HepG2 (cell line): ENCODE measurements around the gene HECTD1. TPM values are rescaled to one million over a fixed set of nuclear protein-coding genes. Genes with fewer than 3 reads are reported as not detected.

ENCODE experiments used
- AHR ChIP-seq: IDR thresholded peaks from 2 replicates; pipeline ENCODE4 v1.6.1; 2018; ENCODE audit warnings: missing genetic modification reagents, missing compliant biosample characterization
- CBX1 ChIP-seq: IDR thresholded peaks from one replicate; pipeline ENCODE4 v1.6.1; 2016; ENCODE audit warnings: antibody characterized with exemption, low read depth
- CEBPG ChIP-seq: IDR thresholded peaks from 2 replicates; pipeline ENCODE4 v1.6.1; 2016
- DBP ChIP-seq: sonication (generic); formaldehyde crosslinking; IDR thresholded peaks from 2 replicates; pipeline ENCODE4 v1.4.0; 2020; ENCODE audit warnings: missing genetic modification reagents; ENCODE audit errors: not compliant biosample characterization
- GABPB1 ChIP-seq: IDR thresholded peaks from 2 replicates; pipeline ENCODE4 v1.6.1; 2016; ENCODE audit warnings: mild to moderate bottlenecking, missing genetic modification reagents, moderate library complexity, missing compliant biosample characterization
- HDAC1 ChIP-seq: sonication (generic); formaldehyde crosslinking; IDR thresholded peaks from 2 replicates; pipeline ENCODE4 v1.5.1; 2020; ENCODE audit warnings: mild to moderate bottlenecking, missing genetic modification reagents
- HMG20A ChIP-seq: IDR thresholded peaks from 2 replicates; pipeline ENCODE4 v1.6.1; 2016; ENCODE audit warnings: borderline replicate concordance
- KLF12 ChIP-seq: sonication (generic); formaldehyde crosslinking; IDR thresholded peaks from 2 replicates; pipeline ENCODE4 v1.4.0; 2020; ENCODE audit warnings: missing genetic modification reagents, borderline replicate concordance
- LBX2 ChIP-seq: sonication (generic); formaldehyde crosslinking; IDR thresholded peaks from 2 replicates; pipeline ENCODE4 v1.5.0; 2020; ENCODE audit warnings: missing genetic modification reagents, mild to moderate bottlenecking, borderline replicate concordance
- MXD1 ChIP-seq: sonication (generic); formaldehyde crosslinking; IDR thresholded peaks from 2 replicates; pipeline ENCODE4 v1.4.0; 2020; ENCODE audit warnings: mild to moderate bottlenecking, missing genetic modification reagents
- NCOA1 ChIP-seq: sonication (generic); formaldehyde crosslinking; IDR thresholded peaks from 2 replicates; pipeline ENCODE4 v1.9.0; 2021; ENCODE audit warnings: missing genetic modification reagents
- NPAS2 ChIP-seq: sonication (generic); formaldehyde crosslinking; IDR thresholded peaks from 2 replicates; pipeline ENCODE4 v1.8.0; 2022; ENCODE audit warnings: mild to moderate bottlenecking, missing genetic modification reagents, borderline replicate concordance
- RARG ChIP-seq: sonication (generic); formaldehyde crosslinking; IDR thresholded peaks from 2 replicates; pipeline ENCODE4 v1.4.0; 2020; ENCODE audit warnings: low read depth, mild to moderate bottlenecking, missing genetic modification reagents
- RXRB ChIP-seq: IDR thresholded peaks from 2 replicates; pipeline ENCODE4 v1.6.1; 2016; ENCODE audit warnings: borderline replicate concordance, missing genetic modification reagents, missing compliant biosample characterization
- SAFB2 ChIP-seq: sonication (generic); formaldehyde crosslinking; IDR thresholded peaks from 2 replicates; pipeline ENCODE4 v1.5.1; 2020; ENCODE audit warnings: missing genetic modification reagents, low read depth, mild to moderate bottlenecking, borderline replicate concordance
- TBX2 ChIP-seq: sonication (generic); formaldehyde crosslinking; IDR thresholded peaks from 2 replicates; pipeline ENCODE4 v1.5.0; 2020; ENCODE audit warnings: missing genetic modification reagents, mild to moderate bottlenecking, borderline replicate concordance
- TEAD2 ChIP-seq: sonication (generic); formaldehyde crosslinking; IDR thresholded peaks from 2 replicates; pipeline ENCODE4 v1.9.0; 2021; ENCODE audit warnings: missing genetic modification reagents
- ZNF17 ChIP-seq: sonication (generic); formaldehyde crosslinking; IDR thresholded peaks from 2 replicates; pipeline ENCODE4 v1.5.0; 2020; ENCODE audit warnings: mild to moderate bottlenecking, missing genetic modification reagents
- ZNF225 ChIP-seq: sonication (generic); formaldehyde crosslinking; IDR thresholded peaks from 2 replicates; pipeline ENCODE4 v1.4.0; 2020; ENCODE audit warnings: mild to moderate bottlenecking, missing genetic modification reagents
- ZNF296 ChIP-seq: sonication (generic); formaldehyde crosslinking; conservative IDR thresholded peaks from 2 replicates; pipeline ENCODE4 v1.5.0; 2020; ENCODE audit warnings: mild to moderate bottlenecking, missing genetic modification reagents
- ZNF34 ChIP-seq: sonication (generic); formaldehyde crosslinking; IDR thresholded peaks from 2 replicates; pipeline ENCODE4 v1.4.0; 2020; ENCODE audit warnings: mild to moderate bottlenecking, missing genetic modification reagents, borderline replicate concordance
- ZNF367 ChIP-seq: sonication (generic); formaldehyde crosslinking; IDR thresholded peaks from 2 replicates; pipeline ENCODE4 v1.4.0; 2020; ENCODE audit warnings: missing genetic modification reagents, borderline replicate concordance
- ZNF451 ChIP-seq: sonication (generic); formaldehyde crosslinking; IDR thresholded peaks from 2 replicates; pipeline ENCODE4 v1.5.0; 2020; ENCODE audit warnings: mild to moderate bottlenecking, missing genetic modification reagents
- ZNF512B ChIP-seq: sonication (generic); formaldehyde crosslinking; IDR thresholded peaks from 2 replicates; pipeline ENCODE4 v1.5.1; 2020; ENCODE audit warnings: missing genetic modification reagents, mild to moderate bottlenecking, borderline replicate concordance
- ZNF879 ChIP-seq: sonication (generic); formaldehyde crosslinking; IDR thresholded peaks from 2 replicates; pipeline ENCODE4 v1.8.1; 2023; ENCODE audit warnings: missing genetic modification reagents
- ZSCAN20 ChIP-seq: sonication (generic); formaldehyde crosslinking; IDR thresholded peaks from 2 replicates; pipeline ENCODE4 v1.4.0; 2020; ENCODE audit warnings: missing genetic modification reagents, mild to moderate bottlenecking, borderline replicate concordance
- polyA plus RNA-seq, 8 experiments: library from polyadenylated mRNA; depleted of rRNA in 3 of 8; stranded (reverse) in 7 of 8; unstranded in 1 of 8; fragments of >200 nt; fragmentation: Illumina TruSeq in 4 of 8; extraction: Trizol in 4 of 8; gene quantifications; 2 replicates each; pipeline versions ENCODE4 v1.2.1 to v1.2.3, GENCODE V29; 2011 to 2016; ENCODE audit warnings: low read depth in 4 of 8, missing spikeins in 1 of 8, mixed read lengths in 1 of 8; ENCODE audit not compliant: insufficient read depth in 1 of 8
- total RNA-seq, 5 experiments: library from RNA; depleted of rRNA; stranded (reverse); fragments of >200 nt; fragmentation: Illumina TruSeq; extraction: Trizol; gene quantifications; 2 replicates each; pipeline ENCODE4 v1.2.3, GENCODE V29; 2016; ENCODE audit warnings: low read depth in 1 of 5

The HECTD1 gene
- total and polyA plus RNA-seq, 2 of the 13 experiments (the other 11 are each of a cell fraction or from before 2014, with no cell fraction given): 312 to 560 TPM

- TF ChIP-seq ZNF451 (CRISPR knock-in tag) (no peak; the same call in 1 of the 2 replicates), RXRB (CRISPR knock-in tag) (no peak), KLF12 (CRISPR knock-in tag) (no peak), LBX2 (CRISPR knock-in tag) (peak; percentile 96; the same call in 1 of the 2 replicates), TEAD2 (no peak; the same call in 1 of the 2 replicates), TBX2 (CRISPR knock-in tag) (peak; percentile 75), GABPB1 (no peak), ZNF879 (CRISPR knock-in tag) (peak; percentile 92), NCOA1 (CRISPR knock-in tag) (peak; percentile 100), DBP (CRISPR knock-in tag) (peak; percentile 94), ZNF296 (CRISPR knock-in tag) (no peak), CBX1 (no peak), ZNF512B (no peak; the same call in 1 of the 2 replicates), ZSCAN20 (peak; percentile 98), ZNF34 (CRISPR knock-in tag) (peak; percentile 76), AHR (CRISPR knock-in tag) (peak; percentile 85; the same call in 1 of the 2 replicates), ZNF17 (CRISPR knock-in tag) (peak; percentile 4; the same call in 1 of the 2 replicates), SAFB2 (CRISPR knock-in tag) (no peak; the same call in 1 of the 2 replicates), HDAC1 (CRISPR knock-in tag) (peak; percentile 94), NPAS2 (no peak; the same call in 1 of the 2 replicates), ZNF225 (CRISPR knock-in tag) (peak; percentile 97), MXD1 (CRISPR knock-in tag) (peak; percentile 86; the same call in 1 of the 2 replicates), CEBPG (CRISPR knock-in tag) (no peak), ZNF367 (peak; percentile 72; the same call in 1 of the 2 replicates), HMG20A (CRISPR knock-in tag) (peak; percentile 51), RARG (peak; percentile 28; the same call in 1 of the 2 replicates)
Observed at GRCh38 chr14:31207287-31207754, 272 bp downstream of the HECTD1 start (continued).
